ENCODE results near the gene GNGT1.

DNA sequence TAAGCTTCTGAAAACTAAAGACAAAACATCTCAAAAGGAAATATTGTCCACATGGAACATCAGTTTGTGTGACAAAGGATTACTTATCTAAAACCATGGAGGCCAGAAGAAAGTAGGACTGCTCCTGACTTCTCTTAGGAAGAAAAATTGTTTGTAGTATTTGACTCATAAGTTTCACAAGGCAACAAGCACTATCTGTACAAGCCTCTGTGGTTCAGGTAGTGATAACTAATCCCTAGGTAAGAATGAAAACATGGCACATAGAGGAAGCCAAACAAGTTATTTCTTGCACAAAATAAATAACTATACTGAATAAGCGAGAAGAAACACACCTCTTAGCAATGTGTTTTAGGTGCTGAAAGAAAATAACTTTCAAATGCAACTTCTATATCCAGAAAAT is 46.1 kb upstream of the GNGT1 start:
- TF ChIP-seq CTCF (IDR thresholded peaks at IDR 0.05): no peak
- no peak for TF ChIP-seq EP300 (IDR thresholded peaks at IDR 0.05; ENCODE audit: borderline replicate concordance in 1 of 2, low read depth in 1 of 2, low read length in 1 of 2)
- TF ChIP-seq, protein P1, sequence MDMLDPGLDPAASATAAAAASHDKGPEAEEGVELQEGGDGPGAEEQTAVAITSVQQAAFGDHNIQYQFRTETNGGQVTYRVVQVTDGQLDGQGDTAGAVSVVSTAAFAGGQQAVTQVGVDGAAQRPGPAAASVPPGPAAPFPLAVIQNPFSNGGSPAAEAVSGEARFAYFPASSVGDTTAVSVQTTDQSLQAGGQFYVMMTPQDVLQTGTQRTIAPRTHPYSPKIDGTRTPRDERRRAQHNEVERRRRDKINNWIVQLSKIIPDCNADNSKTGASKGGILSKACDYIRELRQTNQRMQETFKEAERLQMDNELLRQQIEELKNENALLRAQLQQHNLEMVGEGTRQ (IDR thresholded peaks at IDR 0.05; ENCODE audit: borderline replicate concordance, low read depth, low read length): no peak
- TF ChIP-seq RFX5 (IDR thresholded peaks at IDR 0.05; ENCODE audit: low read length): no peak
- TF ChIP-seq REST (IDR thresholded peaks at IDR 0.05; ENCODE audit: low read depth, low read length): no peak
- TF ChIP-seq FOXM1 (IDR thresholded peaks at IDR 0.05; ENCODE audit: low read depth): no peak
- TF ChIP-seq MAX (IDR thresholded peaks at IDR 0.05; ENCODE audit: low read depth): no peak
- no peak for TF ChIP-seq CHD2 (IDR thresholded peaks at IDR 0.05; ENCODE audit: low read length, partially characterized antibody)
- no peak for TF ChIP-seq POLR2AphosphoS5 (IDR thresholded peaks at IDR 0.05; ENCODE audit: low read depth, low read length)
- no peak for TF ChIP-seq ZBTB33 (IDR thresholded peaks at IDR 0.05; ENCODE audit: borderline replicate concordance, low read depth)
- no peak for TF ChIP-seq NRF1 (IDR thresholded peaks at IDR 0.05; ENCODE audit: low read depth, low read length)
- TF ChIP-seq MXI1 (IDR thresholded peaks at IDR 0.05; ENCODE audit: low read depth, low read length): no peak
- no peak for TF ChIP-seq GABPA (IDR thresholded peaks at IDR 0.05; ENCODE audit: low read depth)

Data from SK-N-SH (cell line).